GM15510 (cell line): Measurements from ENCODE around the gene ATP6V0C.
A peak's percentile ranks its signal among the peaks of the same experiment; 100 is the strongest.

ENCODE experiments used
- POLR2A ChIP-seq: IDR thresholded peaks from 3 replicates; pipeline ENCODE4 v1.6.1; 2011; ENCODE audit warnings: borderline replicate concordance; ENCODE audit not compliant: insufficient read length; ENCODE audit errors: extremely low read depth

ATP6V0C gene

GRCh38 chr16:2471653-2472487, 41.9 kb upstream of the ATP6V0C start:
- no peak for TF ChIP-seq POLR2A

DNA sequence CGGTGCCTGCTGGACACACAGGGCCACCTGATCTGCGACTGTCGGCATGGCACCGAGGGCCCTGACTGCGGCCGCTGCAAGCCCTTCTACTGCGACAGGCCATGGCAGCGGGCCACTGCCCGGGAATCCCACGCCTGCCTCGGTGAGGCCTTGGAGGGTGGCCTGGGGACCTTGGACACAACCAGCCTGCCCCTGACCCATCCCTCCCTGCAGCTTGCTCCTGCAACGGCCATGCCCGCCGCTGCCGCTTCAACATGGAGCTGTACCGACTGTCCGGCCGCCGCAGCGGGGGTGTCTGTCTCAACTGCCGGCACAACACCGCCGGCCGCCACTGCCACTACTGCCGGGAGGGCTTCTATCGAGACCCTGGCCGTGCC, 41.3 kb upstream of the ATP6V0C start:
- TF ChIP-seq POLR2A = no peak

- no peak for TF ChIP-seq POLR2A
Observed at GRCh38 chr16:2472885-2473445, 40.8 kb upstream of the ATP6V0C start.

DNA sequence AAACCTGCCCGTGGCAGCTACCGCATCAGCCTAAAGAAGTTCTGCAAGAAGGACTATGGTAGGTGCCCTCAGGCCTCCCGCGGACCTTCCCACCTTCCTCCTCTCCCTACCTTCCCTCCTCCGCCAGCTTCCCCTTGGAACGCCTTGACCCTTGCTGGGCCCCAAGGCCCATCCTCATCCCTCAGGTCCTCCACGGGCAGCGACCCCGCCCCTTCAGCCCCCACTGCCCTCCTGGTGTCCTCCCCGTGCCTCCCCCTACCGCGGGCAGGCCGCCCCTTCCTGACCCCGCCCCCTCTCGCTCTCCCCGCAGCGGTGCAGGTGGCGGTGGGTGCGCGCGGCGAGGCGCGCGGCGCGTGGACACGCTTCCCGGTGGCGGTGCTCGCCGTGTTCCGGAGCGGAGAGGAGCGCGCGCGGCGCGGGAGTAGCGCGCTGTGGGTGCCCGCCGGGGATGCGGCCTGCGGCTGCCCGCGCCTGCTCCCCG, 40.3 kb upstream of the ATP6V0C start:
- TF ChIP-seq POLR2A = no peak

DNA sequence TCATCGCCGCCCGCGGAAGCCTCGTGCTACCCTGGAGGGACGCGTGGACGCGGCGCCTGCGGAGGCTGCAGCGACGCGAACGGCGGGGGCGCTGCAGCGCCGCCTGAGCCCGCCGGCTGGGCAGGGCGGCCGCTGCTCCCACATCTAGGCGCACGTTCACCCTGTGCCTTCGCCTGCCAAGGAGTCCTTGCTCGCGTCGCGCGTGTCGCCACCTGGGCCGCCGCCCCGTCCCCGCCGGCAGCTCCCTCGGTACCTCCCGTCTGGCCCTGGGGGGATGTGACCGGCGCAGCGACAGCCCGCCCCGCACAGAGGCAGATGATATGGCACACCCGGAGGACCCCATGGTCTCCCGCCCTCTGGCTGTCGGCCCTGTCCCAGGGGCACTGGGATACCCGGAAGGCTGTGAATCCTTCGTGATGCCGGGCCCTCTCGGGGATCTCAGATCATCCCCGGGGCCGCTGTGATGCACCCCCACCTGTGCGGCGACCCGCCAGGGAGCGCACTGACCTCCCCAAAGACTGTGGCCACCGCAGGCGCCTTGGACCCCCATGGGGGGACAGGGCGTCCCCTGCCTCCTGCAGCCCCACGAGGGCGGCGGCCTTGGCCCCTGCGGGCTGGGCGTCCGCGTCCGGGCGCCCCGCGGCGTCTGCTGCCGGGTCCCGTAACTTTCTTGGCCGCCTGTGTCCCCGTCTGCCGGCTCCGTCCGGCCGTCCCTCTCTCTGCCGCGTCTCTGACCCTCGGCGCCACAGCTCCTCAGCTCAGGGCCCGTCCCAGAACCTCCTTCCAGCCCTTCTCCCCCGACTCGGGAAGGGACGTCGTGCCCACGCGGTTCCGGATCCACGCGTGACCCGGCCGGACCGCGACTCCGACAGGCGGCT, 39.5 kb upstream of the ATP6V0C start:
- no peak for TF ChIP-seq POLR2A

- peak; percentile 91 for TF ChIP-seq POLR2A
Observed at GRCh38 chr16:2474877-2475412, 38.8 kb upstream of the ATP6V0C start, which contains the start of gene TBC1D24. TSS of gene TBC1D24 (plus strand) at chr16:2475127. CDS start at chr16:2496149, 21,022 bp downstream.

- TF ChIP-seq POLR2A = no peak
Observed at GRCh38 chr16:2475413-2476344, 38.1 kb upstream of the ATP6V0C start.

DNA sequence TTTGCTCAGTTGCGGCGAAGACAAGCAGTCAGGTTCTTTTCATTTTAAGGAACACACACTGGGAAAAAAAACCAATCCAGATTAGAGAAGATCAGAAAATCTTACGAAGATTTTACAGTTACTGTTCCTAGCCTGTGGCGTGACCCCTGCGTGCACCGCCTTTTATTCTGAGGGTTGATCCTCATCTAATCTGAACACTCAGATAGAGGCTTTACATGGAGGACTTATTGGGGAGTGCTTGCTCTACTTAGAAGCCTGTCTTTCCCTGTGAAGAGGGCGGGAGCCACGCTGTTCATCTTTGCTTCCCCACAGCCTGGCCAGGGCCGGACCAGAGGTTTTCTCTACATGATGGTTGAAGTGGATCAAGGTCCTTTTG, 37.4 kb upstream of the ATP6V0C start:
- no peak for TF ChIP-seq POLR2A

DNA sequence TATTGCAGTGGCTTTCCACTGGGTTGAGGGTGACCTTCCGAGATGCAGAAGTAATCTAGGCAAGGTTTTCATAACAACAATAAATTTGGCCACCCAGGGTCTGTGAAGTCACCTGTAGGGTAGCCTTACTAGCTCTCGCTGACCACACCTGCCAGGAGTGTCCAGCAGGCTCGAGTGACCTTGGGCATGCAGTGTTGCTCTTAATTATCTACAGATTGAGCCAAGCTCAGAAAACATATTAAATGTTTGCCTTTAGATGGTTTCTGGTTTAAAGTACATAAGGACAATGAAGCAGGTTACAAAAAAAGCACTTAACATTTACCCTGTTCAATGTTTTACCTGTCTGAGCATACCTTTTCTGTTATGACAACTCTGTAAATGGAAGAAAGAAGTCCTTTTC, 37.0 kb upstream of the ATP6V0C start:
- no peak for TF ChIP-seq POLR2A

- TF ChIP-seq POLR2A = no peak
Observed at GRCh38 chr16:2477327-2477726, 36.4 kb upstream of the ATP6V0C start.

- no peak for TF ChIP-seq POLR2A
Observed at GRCh38 chr16:2478279-2478678, 35.5 kb upstream of the ATP6V0C start.

- TF ChIP-seq POLR2A = no peak
Observed at GRCh38 chr16:2480948-2481347, 32.8 kb upstream of the ATP6V0C start.

- no peak for TF ChIP-seq POLR2A
Observed at GRCh38 chr16:2481676-2482075, 32.1 kb upstream of the ATP6V0C start.

- no peak for TF ChIP-seq POLR2A
Observed at GRCh38 chr16:2482249-2482648, 31.5 kb upstream of the ATP6V0C start.
